ENCODE data around the gene EMILIN3.

The EMILIN3 gene

GRCh38 chr20:41336711-41337492 is 29.7 kb downstream of the EMILIN3 start:
- no peaks in the 10 kb centered on the region for H3K79me2 ChIP-seq (ENCODE audit: insufficient read depth, low read length)
- no peak for ATAC-seq (ENCODE audit: insufficient read depth, low read depth)
- H3K9me3 ChIP-seq (ENCODE audit: insufficient read depth, low read length, severe bottlenecking): no peaks in the 10 kb centered on the region
- no peak overlapping the region for H3K4me3 ChIP-seq (ENCODE audit: low read depth in 1 of 2, low read length in 2 of 2)
- no peak overlapping the region for H3K9ac ChIP-seq (ENCODE audit: low read depth, low read length)
- no peak for TF ChIP-seq EZH2 (IDR thresholded peaks at IDR 0.05; ENCODE audit: borderline replicate concordance, low read depth, low read length, severe bottlenecking)
- TF ChIP-seq, protein P1, sequence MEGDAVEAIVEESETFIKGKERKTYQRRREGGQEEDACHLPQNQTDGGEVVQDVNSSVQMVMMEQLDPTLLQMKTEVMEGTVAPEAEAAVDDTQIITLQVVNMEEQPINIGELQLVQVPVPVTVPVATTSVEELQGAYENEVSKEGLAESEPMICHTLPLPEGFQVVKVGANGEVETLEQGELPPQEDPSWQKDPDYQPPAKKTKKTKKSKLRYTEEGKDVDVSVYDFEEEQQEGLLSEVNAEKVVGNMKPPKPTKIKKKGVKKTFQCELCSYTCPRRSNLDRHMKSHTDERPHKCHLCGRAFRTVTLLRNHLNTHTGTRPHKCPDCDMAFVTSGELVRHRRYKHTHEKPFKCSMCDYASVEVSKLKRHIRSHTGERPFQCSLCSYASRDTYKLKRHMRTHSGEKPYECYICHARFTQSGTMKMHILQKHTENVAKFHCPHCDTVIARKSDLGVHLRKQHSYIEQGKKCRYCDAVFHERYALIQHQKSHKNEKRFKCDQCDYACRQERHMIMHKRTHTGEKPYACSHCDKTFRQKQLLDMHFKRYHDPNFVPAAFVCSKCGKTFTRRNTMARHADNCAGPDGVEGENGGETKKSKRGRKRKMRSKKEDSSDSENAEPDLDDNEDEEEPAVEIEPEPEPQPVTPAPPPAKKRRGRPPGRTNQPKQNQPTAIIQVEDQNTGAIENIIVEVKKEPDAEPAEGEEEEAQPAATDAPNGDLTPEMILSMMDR (IDR thresholded peaks at IDR 0.05; ENCODE audit: borderline replicate concordance, extremely low read depth, low read length, poor library complexity, severe bottlenecking): no peak
- H3K27me3 ChIP-seq (ENCODE audit: insufficient read depth, low read length, poor library complexity): no peaks in the 10 kb centered on the region
- DNase-seq: no peak
- no peak overlapping the region for H3K4me2 ChIP-seq (ENCODE audit: insufficient read depth, low read length)
- no peak overlapping the region for H3K27ac ChIP-seq (ENCODE audit: low read length)
- H4K20me1 ChIP-seq (ENCODE audit: insufficient read depth, low read length): no peaks in the 10 kb centered on the region
- H3K4me1 ChIP-seq (ENCODE audit: insufficient read depth, low read length): peaks cover 9% of the 10 kb centered on the region
- H3K36me3 ChIP-seq (ENCODE audit: insufficient read depth, low read length): no peaks in the 10 kb centered on the region
- no peak overlapping the region for H2AFZ ChIP-seq (ENCODE audit: low read depth, low read length)

- no peaks in the 10 kb centered on the region for H3K36me3 ChIP-seq (ENCODE audit: insufficient read depth, low read length)
- no peak overlapping the region for H3K9ac ChIP-seq (ENCODE audit: low read depth, low read length)
- H3K4me1 ChIP-seq (ENCODE audit: insufficient read depth, low read length): peaks cover 9% of the 10 kb centered on the region
- no peak overlapping the region for H3K4me3 ChIP-seq (ENCODE audit: low read depth in 1 of 2, low read length in 2 of 2)
- no peaks in the 10 kb centered on the region for H4K20me1 ChIP-seq (ENCODE audit: insufficient read depth, low read length)
- H3K27me3 ChIP-seq (ENCODE audit: insufficient read depth, low read length, poor library complexity): no peaks in the 10 kb centered on the region
- ATAC-seq (ENCODE audit: insufficient read depth, low read depth) (no peak), DNase-seq (no peak)
- H2AFZ ChIP-seq (ENCODE audit: low read depth, low read length): no peak overlapping the region
- no peaks in the 10 kb centered on the region for H3K9me3 ChIP-seq (ENCODE audit: insufficient read depth, low read length, severe bottlenecking)
- H3K27ac ChIP-seq (ENCODE audit: low read length): no peak overlapping the region
- H3K79me2 ChIP-seq (ENCODE audit: insufficient read depth, low read length): no peaks in the 10 kb centered on the region
- TF ChIP-seq EZH2 (IDR thresholded peaks at IDR 0.05; ENCODE audit: borderline replicate concordance, low read depth, low read length, severe bottlenecking): no peak
- no peak overlapping the region for H3K4me2 ChIP-seq (ENCODE audit: insufficient read depth, low read length)
Observed at GRCh38 chr20:41335591-41335990, 31.0 kb downstream of the EMILIN3 start.

- Histone ChIP-seq H3K4me3 (ENCODE audit: low read depth in 1 of 2, low read length in 2 of 2) (no peak overlapping the region), H3K9ac (ENCODE audit: low read depth, low read length) (no peak overlapping the region), H3K4me1 (ENCODE audit: insufficient read depth, low read length) (peaks cover 1% of the 10 kb centered on the region; the same call in 1 of the 2 replicates), H3K27ac (ENCODE audit: low read length) (no peak overlapping the region), H3K9me3 (ENCODE audit: insufficient read depth, low read length, severe bottlenecking) (no peaks in the 10 kb centered on the region), H4K20me1 (ENCODE audit: insufficient read depth, low read length) (no peaks in the 10 kb centered on the region), H3K79me2 (ENCODE audit: insufficient read depth, low read length) (no peaks in the 10 kb centered on the region), H3K36me3 (ENCODE audit: insufficient read depth, low read length) (no peaks in the 10 kb centered on the region), H3K27me3 (ENCODE audit: insufficient read depth, low read length, poor library complexity) (no peaks in the 10 kb centered on the region), H2AFZ (ENCODE audit: low read depth, low read length) (no peak overlapping the region), H3K4me2 (ENCODE audit: insufficient read depth, low read length) (no peak overlapping the region)
- no peak for TF ChIP-seq EZH2 (IDR thresholded peaks at IDR 0.05; ENCODE audit: borderline replicate concordance, low read depth, low read length, severe bottlenecking)
- TF ChIP-seq, protein P1 (IDR thresholded peaks at IDR 0.05; ENCODE audit: borderline replicate concordance, extremely low read depth, low read length, poor library complexity, severe bottlenecking): no peak
- ATAC-seq (ENCODE audit: insufficient read depth, low read depth) (no peak), DNase-seq (no peak)
Observed at GRCh38 chr20:41334443-41335421, 31.9 kb downstream of the EMILIN3 start.

DNA sequence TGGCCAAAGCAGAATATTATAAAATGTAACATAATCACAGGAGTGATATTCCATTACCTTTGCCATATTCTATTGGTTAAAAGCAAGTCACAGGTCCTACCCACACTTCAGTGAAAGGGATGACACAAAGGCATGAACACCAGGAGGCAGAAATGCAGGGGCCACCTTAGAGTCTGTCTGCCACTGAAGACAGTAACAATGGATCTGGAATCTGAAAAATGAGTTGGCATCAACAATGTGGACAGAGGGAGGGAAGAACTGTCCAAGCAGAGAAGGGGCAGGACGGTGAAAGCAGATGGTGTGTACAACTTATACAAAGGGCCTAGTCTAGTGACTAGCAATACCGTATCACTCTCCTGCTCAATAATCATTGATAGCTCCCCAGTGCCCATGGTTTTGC is 32.6 kb downstream of the EMILIN3 start:
- Histone ChIP-seq H3K9ac (ENCODE audit: low read depth, low read length) (no peak overlapping the region), H3K36me3 (ENCODE audit: insufficient read depth, low read length) (no peaks in the 10 kb centered on the region), H3K4me1 (ENCODE audit: insufficient read depth, low read length) (no peaks in the 10 kb centered on the region), H3K27me3 (ENCODE audit: insufficient read depth, low read length, poor library complexity) (no peaks in the 10 kb centered on the region), H2AFZ (ENCODE audit: low read depth, low read length) (no peak overlapping the region), H3K4me2 (ENCODE audit: insufficient read depth, low read length) (no peak overlapping the region), H3K27ac (ENCODE audit: low read length) (no peak overlapping the region), H3K4me3 (ENCODE audit: low read depth in 1 of 2, low read length in 2 of 2) (no peak overlapping the region), H3K79me2 (ENCODE audit: insufficient read depth, low read length) (no peaks in the 10 kb centered on the region), H3K9me3 (ENCODE audit: insufficient read depth, low read length, severe bottlenecking) (no peaks in the 10 kb centered on the region), H4K20me1 (ENCODE audit: insufficient read depth, low read length) (no peaks in the 10 kb centered on the region)
- TF ChIP-seq, protein P1 (IDR thresholded peaks at IDR 0.05; ENCODE audit: borderline replicate concordance, extremely low read depth, low read length, poor library complexity, severe bottlenecking): no peak
- no peak for TF ChIP-seq EZH2 (IDR thresholded peaks at IDR 0.05; ENCODE audit: borderline replicate concordance, low read depth, low read length, severe bottlenecking)
- ATAC-seq (ENCODE audit: insufficient read depth, low read depth): no peak
- DNase-seq: no peak

Data from DND-41 (cell line).